B cell (primary cell): ENCODE measurements around the gene DRC1. TPM values are rescaled to one million over a fixed set of nuclear protein-coding genes. Genes with fewer than 3 reads are reported as not detected.

ENCODE experiments used
- ATAC-seq: fragments of 200-7000 bp; cut with Tn5 transposase; one replicate; pipeline ENCODE4 v1.10.0; 2021; ENCODE audit warnings: low read depth, mild to moderate bottlenecking, moderate number of reproducible peaks, moderate library complexity
- CTCF ChIA-PET: fragments of 350-600 bp; sonication (Branson Sonifier 250); formaldehyde crosslinking; loops from one replicate; lab custom pipeline; 2021; ENCODE audit warnings: antibody characterized with exemption, inconsistent platforms; lab: Charles Lee
- POLR2A ChIA-PET: fragments of 350-600 bp; sonication (Branson Sonifier 250); formaldehyde crosslinking; loops from one replicate; lab custom pipeline; 2021; ENCODE audit warnings: antibody characterized with exemption; lab: Charles Lee
- DNase-seq: peaks from one replicate; pipeline ENCODE4 v3.0.0; 2013
- H2AFZ ChIP-seq: 2 replicates; pipeline ENCODE4 v1.6.1; 2012; ENCODE audit warnings: mild to moderate bottlenecking, low read depth, low read length; ENCODE audit not compliant: insufficient read depth, poor library complexity, severe bottlenecking
- H3K27ac ChIP-seq, 2 donors: 1 replicate in 1 of 2; 2 replicates in 1 of 2; pipeline ENCODE4 v1.5.1; 2012 to 2013; ENCODE audit warnings: low read length in 2 of 2, mild to moderate bottlenecking in 2 of 2, moderate library complexity in 1 of 2
- H3K27me3 ChIP-seq, 4 experiments: fragments of 200-600 bp in 1 of 4; sonication (generic) in 1 of 4; replicated peaks in 1 of 4; 1 replicate in 2 of 4; 2 replicates in 2 of 4; pipeline versions ENCODE4 v1.6.1 to v1.7.0; 2013 to 2016; ENCODE audit warnings: low read length in 3 of 4, mild to moderate bottlenecking in 2 of 4, mixed read lengths in 1 of 4, moderate library complexity in 1 of 4; ENCODE audit not compliant: insufficient read depth in 4 of 4, control insufficient read depth in 3 of 4; ENCODE audit errors: control extremely low read depth in 1 of 4
- H3K36me3 ChIP-seq, 2 experiments: replicated peaks in 1 of 2; 1 replicate in 1 of 2; 2 replicates in 1 of 2; pipeline versions ENCODE4 v1.6.1 to v1.7.1; 2013; ENCODE audit warnings: low read length in 1 of 2; ENCODE audit not compliant: insufficient read depth in 2 of 2, control insufficient read depth in 1 of 2; ENCODE audit errors: control extremely low read depth in 1 of 2, extremely low read depth in 1 of 2
- H3K4me1 ChIP-seq, 2 donors: fragments of 200-600 bp in 1 of 2; sonication (generic) in 1 of 2; 1 replicate in 1 of 2; 2 replicates in 1 of 2; pipeline versions ENCODE4 v1.5.1 to v1.6.1; 2013 to 2017; ENCODE audit warnings: low read length in 2 of 2; ENCODE audit not compliant: control insufficient read depth in 2 of 2, insufficient read depth in 2 of 2
- H3K4me2 ChIP-seq: replicated peaks from 2 replicates; pipeline ENCODE3; 2012; ENCODE audit warnings: mild to moderate bottlenecking, low read depth, low read length; ENCODE audit not compliant: poor library complexity, severe bottlenecking
- H3K4me3 ChIP-seq, 5 experiments: fragments of 200-600 bp in 1 of 5; sonication (generic) in 1 of 5; 1 replicate in 3 of 5; 2 replicates in 2 of 5; pipeline versions ENCODE4 v1.5.1 to v1.7.0; 2011 to 2016; ENCODE audit warnings: low read length in 4 of 5, mild to moderate bottlenecking in 4 of 5, low read depth in 2 of 5, control low read depth in 1 of 5, moderate library complexity in 1 of 5; ENCODE audit not compliant: insufficient read depth in 1 of 5; ENCODE audit errors: control extremely low read depth in 1 of 5, extremely low read depth in 1 of 5
- H3K79me2 ChIP-seq: fragments of 200-600 bp; sonication (generic); one replicate; pipeline ENCODE4 v1.6.0; 2016; ENCODE audit warnings: low read length; ENCODE audit not compliant: control insufficient read depth, insufficient read depth
- H3K9ac ChIP-seq: fragments of 200-600 bp; sonication (generic); 2 replicates; pipeline ENCODE4 v1.6.1; 2017; ENCODE audit warnings: mild to moderate bottlenecking, low read length, moderate library complexity
- H3K9me3 ChIP-seq, 3 donors: one replicate each; pipeline versions ENCODE4 v1.6.1 to v1.7.1; 2013; ENCODE audit warnings: low read length in 2 of 3; ENCODE audit not compliant: control insufficient read depth in 2 of 3, insufficient read depth in 1 of 3; ENCODE audit errors: control extremely low read depth in 1 of 3
- H4K20me1 ChIP-seq: 2 replicates; pipeline ENCODE4 v1.6.0; 2012; ENCODE audit warnings: mild to moderate bottlenecking, low read length; ENCODE audit not compliant: insufficient read depth, control insufficient read depth, poor library complexity, severe bottlenecking
- H3K27ac Mint-ChIP-seq: one replicate; pipeline ENCODE4 v1.8.0; 2021; ENCODE audit warnings: mixed read lengths
- H3K27me3 Mint-ChIP-seq: one replicate; pipeline ENCODE4 v1.8.0; 2021; ENCODE audit warnings: mixed read lengths
- H3K4me1 Mint-ChIP-seq: one replicate; pipeline ENCODE4 v1.8.0; 2021; ENCODE audit warnings: mixed read lengths
- H3K4me3 Mint-ChIP-seq: one replicate; pipeline ENCODE4 v1.8.0; 2021; ENCODE audit warnings: mixed read lengths
- H3K9me3 Mint-ChIP-seq: one replicate; pipeline ENCODE4 v1.8.0; 2022; ENCODE audit warnings: mixed read lengths; ENCODE audit not compliant: insufficient read depth
- CTCF ChIP-seq: fragments of 200-600 bp; IDR thresholded peaks from one replicate; pipeline ENCODE4 v1.8.0; 2022; ENCODE audit warnings: antibody characterized with exemption, mild to moderate bottlenecking
- EZH2 ChIP-seq: IDR thresholded peaks from 2 replicates; pipeline ENCODE4 v1.6.1; 2012; ENCODE audit warnings: borderline replicate concordance, low read depth, mild to moderate bottlenecking, moderate library complexity, low read length; ENCODE audit not compliant: insufficient read depth, poor library complexity, severe bottlenecking
- WGBS: methylation state at CpG from one replicate; pipeline ENCODE4 v1.1.5; 2013; ENCODE audit warnings: missing lambda C conversion rate; ENCODE audit not compliant: insufficient coverage; 5-methylcytosine and 5-hydroxymethylcytosine counted together
- intact Hi-C: fragments of 100-400 bp; cut with micrococcal nuclease; formaldehyde crosslinking; loops from one replicate; pipeline ENCODE4 v1.10.0; 2022
- polyA plus RNA-seq: library from polyadenylated mRNA; depleted of rRNA; stranded (reverse); fragments of >200 nt; gene quantifications from 2 replicates; pipeline ENCODE4 v1.2.3, GENCODE V29; 2012
- total RNA-seq, 2 donors: library from RNA; stranded (reverse); fragments of 120-200 nt in 1 of 2; gene quantifications; 1 replicate in 1 of 2; 2 replicates in 1 of 2; pipeline versions ENCODE4 v1.2.3 to v1.2.4, GENCODE V29; 2013 to 2022

The DRC1 gene
- total and polyA plus RNA-seq, 2 donors (not counting 1 experiment from before 2014, with no cell fraction given), result not detected

- H3K9me3 ChIP-seq, result peaks cover 0 to 3% (median 0%) of the 10 kb centered on the region in 3 donors
- H2AFZ ChIP-seq, result no peak overlapping the region
- intact Hi-C loops, result no loop called here
- no peaks in the 10 kb centered on the region for H3K9me3 Mint-ChIP-seq
- no peak for DNase-seq
- ATAC-seq, result no peak
- no peaks in the 10 kb centered on the region for H3K36me3 ChIP-seq
- H3K4me3 ChIP-seq, result no peak overlapping the region
- H3K4me1 ChIP-seq, result no peaks in the 10 kb centered on the region
- WGBS, result 69% methylated on average over 5 of the region's 5 CpGs
- TF ChIP-seq CTCF, result no peak
- H3K27ac Mint-ChIP-seq, result no peak overlapping the region
- H3K4me1 Mint-ChIP-seq, result no peaks in the 10 kb centered on the region
- no peak overlapping the region for H3K4me2 ChIP-seq
- H3K4me3 Mint-ChIP-seq, result no peak overlapping the region
- H3K27me3 ChIP-seq, result no peaks in the 10 kb centered on the region
- ChIA-PET POLR2A (no interaction called here), CTCF (interaction anchor here (0.6 kb wide), 1 partner anchor 16 kb away, joined by 3 read pairs; no protein-coding TSS in a partner anchor)
- H3K9ac ChIP-seq, result no peak overlapping the region
- peaks cover 9% of the 10 kb centered on the region for H3K27me3 Mint-ChIP-seq
- no peaks in the 10 kb centered on the region for H4K20me1 ChIP-seq
- no peaks in the 10 kb centered on the region for H3K79me2 ChIP-seq
- no peak overlapping the region for H3K27ac ChIP-seq
Observed at GRCh38 chr2:26487192-26487591, 85.5 kb downstream of the DRC1 start.

GRCh38 chr2:26488463-26489212 lies 86.9 kb downstream of the DRC1 start:
- H3K79me2 ChIP-seq, result no peaks in the 10 kb centered on the region
- ChIA-PET POLR2A (no interaction called here), CTCF (no interaction called here)
- no peaks in the 10 kb centered on the region for H3K9me3 ChIP-seq
- no peak overlapping the region for H3K27ac ChIP-seq
- no peak overlapping the region for H3K4me3 Mint-ChIP-seq
- no peak overlapping the region for H3K27ac Mint-ChIP-seq
- no peak for DNase-seq
- no peaks in the 10 kb centered on the region for H4K20me1 ChIP-seq
- H3K27me3 Mint-ChIP-seq, result peaks cover 4% of the 10 kb centered on the region
- ATAC-seq, result no peak
- H3K9ac ChIP-seq, result no peak overlapping the region
- H3K9me3 Mint-ChIP-seq, result no peaks in the 10 kb centered on the region
- 93% methylated on average over 20 of the region's 20 CpGs for WGBS
- no peaks in the 10 kb centered on the region for H3K27me3 ChIP-seq
- no peaks in the 10 kb centered on the region for H3K36me3 ChIP-seq
- H3K4me2 ChIP-seq, result no peak overlapping the region
- no peak overlapping the region for H3K4me3 ChIP-seq
- peaks cover 2% of the 10 kb centered on the region for H3K4me1 Mint-ChIP-seq
- intact Hi-C loops, result no loop called here
- no peak overlapping the region for H2AFZ ChIP-seq
- TF ChIP-seq EZH2, result no peak
- TF ChIP-seq CTCF, result no peak
- H3K4me1 ChIP-seq, result no peaks in the 10 kb centered on the region
